Occipital lobe (tissue), 2 donors: ENCODE data around the gene CCSER1. TPM values are rescaled to one million over a fixed set of nuclear protein-coding genes. Genes with fewer than 3 reads are reported as not detected.
A peak's percentile ranks its signal among the peaks of the same experiment; 100 is the strongest.

Experiments
- DNase-seq: peaks from one replicate; lab custom pipeline; 2025; lab: John Stamatoyannopoulos, UW
- total RNA-seq: library from RNA; depleted of rRNA; stranded (reverse); fragments of >200 nt; gene quantifications from one replicate; pipeline ENCODE4 v1.2.3, GENCODE V29; 2014

The CCSER1 gene
- total RNA-seq, 1 donor from 2014 or later: 246 TPM

DNA sequence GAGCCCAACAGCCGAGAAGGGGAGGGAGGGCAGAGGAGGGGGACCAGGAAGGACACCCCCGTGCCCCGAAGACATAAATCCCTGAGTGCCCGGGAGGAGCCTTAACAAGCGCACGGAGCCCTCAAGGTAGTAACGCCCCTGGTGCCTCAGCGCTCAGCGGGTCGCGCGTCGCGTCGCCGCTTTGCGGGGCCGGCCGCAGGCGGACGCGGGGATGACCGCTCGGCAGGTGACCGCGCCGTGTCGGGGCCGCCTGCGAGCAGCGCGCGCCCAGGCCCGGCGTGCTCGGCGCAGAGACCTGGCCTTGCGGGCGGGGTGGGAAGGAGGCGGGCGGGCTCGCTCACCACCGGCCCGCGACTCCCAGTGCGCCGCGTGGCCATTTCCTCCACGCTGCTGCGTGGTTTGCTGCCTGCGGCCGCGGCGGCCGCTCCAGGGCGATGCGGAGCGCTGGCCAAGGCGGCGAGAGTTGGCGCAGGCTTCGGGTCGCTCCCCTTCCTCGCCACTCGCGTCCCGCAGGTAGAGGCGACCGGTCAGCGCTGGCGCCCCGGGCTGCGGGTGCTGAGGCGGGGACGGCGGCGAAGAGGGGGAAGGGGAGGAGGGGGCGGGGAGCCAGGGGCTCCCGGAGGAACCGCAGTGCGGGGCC, 632 bp downstream of the CCSER1 start:
- peak; percentile 29 for DNase-seq

DNA sequence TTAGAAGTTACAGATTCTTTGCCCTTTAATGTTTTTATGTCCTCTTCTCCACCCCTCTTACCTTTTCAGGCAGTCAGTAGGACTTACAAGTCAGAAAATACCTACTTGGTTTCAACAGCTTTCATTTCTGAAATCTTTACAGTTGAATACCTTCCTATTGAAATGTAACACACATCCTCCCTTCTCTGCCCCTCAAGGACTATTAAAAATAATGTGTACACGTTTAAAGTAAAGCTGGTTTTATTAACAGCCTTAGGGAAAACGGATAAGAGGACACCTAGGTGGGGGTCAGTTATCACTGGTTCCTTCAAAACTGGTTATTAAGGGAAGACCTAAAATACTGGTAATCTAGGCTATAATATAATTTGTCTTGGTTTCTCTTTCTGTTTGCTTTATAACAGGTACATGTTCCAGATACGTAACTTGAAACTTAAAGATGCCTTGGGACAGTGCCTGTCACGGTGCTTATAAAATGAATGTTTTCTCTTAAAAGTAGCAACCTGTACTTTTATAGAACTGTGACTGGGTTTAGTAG, 1.8 kb downstream of the CCSER1 start:
- no peak for DNase-seq

DNA sequence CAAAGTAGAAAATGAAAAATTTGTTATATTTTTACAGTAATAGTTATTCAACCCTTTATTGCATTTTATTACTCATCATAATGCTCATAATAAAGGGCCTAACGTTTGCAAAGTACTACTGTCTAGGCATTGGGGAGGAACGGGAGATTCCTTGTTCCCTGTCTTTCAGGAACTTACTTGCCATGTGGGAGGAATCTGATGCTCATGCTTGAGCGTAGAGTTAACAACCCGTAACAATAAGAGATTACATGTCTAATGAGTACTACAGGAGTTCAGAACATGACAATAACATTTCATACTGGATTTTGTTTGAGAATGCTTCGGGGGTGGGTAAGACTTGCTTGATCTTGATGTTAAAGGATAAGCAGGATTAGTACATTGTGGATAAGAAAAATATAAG, 2.9 kb downstream of the CCSER1 start:
- no peak for DNase-seq

DNA sequence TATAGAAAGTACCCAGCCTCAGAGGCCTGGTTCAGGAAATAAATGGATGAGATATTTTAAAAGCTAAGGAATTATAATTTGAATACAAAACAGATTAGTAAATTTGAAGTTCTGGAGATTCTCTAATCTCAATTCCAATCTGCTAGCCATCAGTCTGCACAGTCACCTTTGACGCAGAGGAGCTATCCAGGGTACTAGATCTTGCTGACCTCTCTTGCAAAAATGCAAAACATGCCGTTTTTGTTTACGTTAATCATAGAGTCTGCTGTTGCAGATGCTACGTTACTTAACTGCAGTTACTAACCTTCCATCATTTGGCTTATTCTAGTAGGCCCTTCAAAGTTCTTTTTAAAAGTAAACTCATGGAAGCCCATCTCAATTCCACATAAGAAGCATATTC, 10.4 kb downstream of the CCSER1 start:
- DNase-seq: no peak

DNA sequence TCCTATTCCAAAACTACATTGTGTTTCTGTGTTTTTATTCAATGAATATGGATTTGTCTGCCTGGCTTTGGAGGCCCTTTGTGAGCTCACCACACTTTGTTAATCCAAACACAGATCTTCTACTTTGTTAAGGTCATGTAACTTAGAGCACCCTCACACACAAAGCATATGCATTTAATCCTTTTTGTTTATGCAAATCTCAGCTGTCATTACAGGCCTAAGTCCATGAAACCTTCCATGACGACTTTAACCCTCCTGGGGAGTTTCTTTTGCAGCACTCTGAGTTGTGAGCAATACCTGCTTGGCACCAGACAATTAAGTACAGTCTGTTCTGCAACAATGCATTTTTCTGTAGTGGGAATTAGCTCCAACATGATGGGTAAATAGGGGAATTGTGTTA, 14.9 kb downstream of the CCSER1 start:
- DNase-seq: no peak

DNA sequence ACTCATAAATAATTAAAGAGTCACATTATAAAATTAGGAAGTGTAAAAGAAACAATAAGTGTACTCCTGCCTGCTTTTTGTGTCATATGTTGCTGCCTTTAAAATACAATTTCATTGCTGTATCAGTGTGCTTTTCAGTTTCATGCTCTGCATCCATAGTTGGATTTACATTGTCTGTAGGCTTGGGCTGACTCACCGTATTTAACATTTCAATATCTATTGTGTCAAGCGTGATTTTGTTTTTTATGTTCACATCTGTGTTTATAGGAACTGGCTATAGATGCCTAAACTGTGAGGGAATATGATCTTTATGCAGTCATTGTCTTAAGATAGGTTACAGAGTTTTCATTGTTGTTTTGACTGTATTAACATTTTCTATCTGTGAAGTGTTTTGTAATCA, 18.1 kb downstream of the CCSER1 start:
- DNase-seq: no peak

DNA sequence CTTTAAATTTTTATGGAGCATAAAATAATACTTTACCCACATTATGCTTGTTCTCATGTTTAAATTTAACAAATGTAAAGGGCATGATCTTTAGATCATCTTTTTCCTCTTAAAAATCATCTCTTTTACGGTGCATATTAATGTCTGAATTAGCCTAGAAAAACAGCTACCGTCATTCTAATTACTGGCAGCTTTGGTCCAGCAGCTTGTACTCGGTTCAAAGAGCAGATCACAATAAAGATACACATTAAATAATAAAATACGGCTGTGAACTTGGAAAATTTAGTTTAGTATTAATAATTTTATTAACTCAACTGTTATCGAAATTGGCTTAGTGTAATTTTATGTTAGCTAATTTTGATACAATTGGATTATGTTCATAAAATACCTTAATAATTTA, 19.1 kb downstream of the CCSER1 start:
- DNase-seq: no peak

DNA sequence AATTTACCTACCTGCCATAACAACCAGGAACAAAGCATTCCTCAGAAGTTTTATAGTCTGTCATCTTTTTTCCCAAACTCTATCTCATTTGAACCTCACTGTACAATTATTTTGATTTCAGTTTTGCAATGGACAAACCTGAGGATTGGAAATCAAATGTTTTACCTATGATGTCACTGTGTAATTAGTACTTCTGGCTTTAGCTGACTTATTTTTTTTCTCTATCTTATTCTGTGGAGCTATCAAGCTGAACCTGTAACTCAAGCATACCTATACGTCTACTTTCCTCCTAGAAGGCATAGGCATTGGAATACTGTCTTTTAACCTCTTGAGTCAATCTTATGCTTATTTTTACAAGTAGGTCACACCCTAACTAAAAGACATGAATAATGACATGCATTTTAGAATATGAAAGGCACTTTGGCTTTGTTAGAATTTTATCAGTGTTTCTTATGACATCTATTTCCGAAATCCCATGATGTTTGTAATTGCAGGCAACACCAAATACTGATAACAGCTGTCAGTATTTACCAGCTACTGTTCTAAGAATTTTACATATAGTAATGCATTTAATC, 21.5 kb downstream of the CCSER1 start:
- DNase-seq: no peak

DNA sequence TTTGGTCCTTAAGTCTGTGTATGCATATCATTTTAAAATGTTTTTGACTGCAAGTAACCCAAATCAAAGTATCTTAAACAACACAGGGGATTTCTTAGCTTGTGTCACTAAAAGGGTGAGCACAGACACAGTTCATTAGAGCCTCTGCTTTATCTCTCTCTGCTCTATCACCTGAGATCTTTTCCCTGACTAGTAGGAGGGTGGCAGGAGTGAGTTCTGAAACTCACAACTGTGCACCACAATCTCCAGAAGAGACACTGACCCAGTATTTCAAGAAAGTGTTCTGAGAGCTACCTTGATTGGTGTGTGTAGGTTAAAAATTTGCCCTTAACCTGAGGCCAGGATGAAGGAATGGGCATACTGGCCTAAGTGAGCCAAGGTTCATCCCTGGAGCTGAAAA, 24.8 kb downstream of the CCSER1 start:
- no peak for DNase-seq

DNA sequence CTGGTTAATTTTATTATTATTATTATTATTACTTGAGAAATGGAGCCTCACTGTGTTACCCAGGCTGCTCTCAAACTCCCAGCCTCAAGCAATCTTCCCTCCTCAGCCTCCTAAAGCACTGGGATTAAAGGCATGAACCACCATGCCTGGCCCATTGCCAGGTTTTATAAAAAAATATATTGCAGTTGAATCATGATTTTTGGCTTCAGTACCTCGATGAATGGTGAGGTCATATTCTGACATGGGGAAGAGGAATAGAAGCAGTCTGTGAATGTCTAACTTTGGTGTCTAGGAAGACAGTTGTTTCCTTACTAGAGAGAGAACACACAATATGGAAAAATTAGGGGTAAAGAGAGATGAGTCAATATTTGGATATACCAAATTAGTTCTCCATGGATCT, 32.0 kb downstream of the CCSER1 start:
- DNase-seq: no peak

DNA sequence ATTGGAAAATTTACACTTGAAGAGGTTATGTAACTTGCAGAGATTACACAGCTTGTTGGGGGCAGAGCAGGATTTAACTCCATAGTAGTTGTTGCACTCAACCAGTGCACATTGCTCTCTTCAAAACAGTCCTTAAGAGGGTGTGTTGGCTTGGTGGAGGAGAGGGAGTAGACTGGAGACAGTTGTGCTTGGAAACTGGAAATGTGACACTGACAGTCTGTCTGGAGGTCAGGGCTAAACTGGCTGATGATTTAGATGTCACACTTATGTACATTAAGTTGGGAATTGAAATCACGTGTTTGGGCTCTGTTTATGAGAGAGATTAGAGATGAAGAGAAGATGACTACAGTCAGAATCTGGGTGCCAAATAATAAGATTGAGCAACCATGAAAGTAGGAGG, 32.9 kb downstream of the CCSER1 start:
- no peak for DNase-seq

DNA sequence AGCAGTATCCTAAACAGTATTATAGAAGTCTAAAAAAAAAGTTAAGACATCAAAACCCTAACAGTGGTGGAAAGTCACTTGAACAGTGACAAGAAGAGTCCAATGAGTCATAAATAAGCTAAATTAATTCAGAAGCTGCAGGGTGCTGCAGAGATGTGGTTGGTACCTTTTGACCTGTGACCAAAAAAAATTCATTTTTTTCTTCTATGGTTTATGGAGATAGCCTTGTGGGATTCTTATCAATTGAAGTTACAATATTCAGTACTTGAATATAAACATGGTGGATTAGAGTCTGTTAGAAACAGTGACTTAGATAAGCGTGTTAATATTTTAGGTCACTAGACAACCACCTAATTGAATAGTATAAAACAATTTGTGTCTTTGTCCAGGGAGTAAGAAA, 35.4 kb downstream of the CCSER1 start:
- no peak for DNase-seq

DNA sequence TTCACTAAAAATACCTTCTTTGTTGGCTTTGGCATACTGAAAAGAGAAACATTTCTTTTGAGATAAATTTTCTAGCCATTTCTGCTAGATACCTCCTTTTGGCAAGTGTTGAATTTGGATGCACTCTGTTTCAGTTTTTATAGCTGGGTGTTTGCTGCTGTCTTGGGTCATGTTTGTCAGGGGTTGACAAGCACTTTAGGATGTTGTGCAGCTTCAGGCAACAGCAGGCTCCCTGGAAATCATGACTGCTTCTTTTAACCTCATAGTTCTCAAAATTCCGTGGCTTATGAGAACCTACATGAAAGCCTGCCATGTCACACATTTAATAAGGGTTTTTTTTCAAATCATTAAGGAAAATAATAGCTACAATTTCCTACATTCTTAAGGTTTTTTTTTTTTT, 36.7 kb downstream of the CCSER1 start:
- no peak for DNase-seq

DNA sequence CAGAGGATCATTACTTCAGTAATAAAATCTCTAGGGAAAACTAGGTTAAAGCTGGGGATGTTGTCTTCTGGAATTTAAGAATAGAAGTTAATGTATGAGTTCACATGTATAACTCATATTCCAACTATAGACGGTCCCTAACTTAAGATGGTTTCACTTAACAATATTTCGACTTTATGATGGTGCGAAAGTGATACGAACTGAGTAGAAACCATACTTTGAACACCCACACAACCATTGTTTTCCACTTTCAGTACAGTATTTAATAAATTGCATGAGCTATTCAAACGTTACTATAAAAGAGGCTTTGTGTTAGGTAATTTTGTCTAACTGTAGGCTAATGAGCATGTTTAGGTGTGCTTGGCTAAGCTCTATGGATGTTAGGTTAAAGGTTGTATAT, 38.7 kb downstream of the CCSER1 start:
- no peak for DNase-seq

DNA sequence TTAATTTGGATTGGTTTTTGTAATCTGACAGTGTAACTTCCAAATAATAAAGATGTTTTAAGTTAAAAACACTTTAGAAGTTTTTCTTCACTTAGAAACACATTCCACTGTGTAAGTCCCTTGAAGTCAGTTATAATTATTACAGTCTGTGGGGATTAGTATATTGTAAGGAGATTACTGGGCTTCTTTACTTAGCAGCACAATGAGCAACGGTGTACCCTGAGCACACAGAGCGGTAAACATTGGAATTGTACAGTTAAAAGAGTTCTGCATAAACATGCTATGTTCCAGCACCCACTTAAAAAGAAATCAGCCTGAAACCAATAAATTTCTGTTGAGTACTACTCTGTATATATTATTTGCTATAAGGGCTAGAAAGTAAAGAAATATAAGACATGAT, 44.3 kb downstream of the CCSER1 start:
- no peak for DNase-seq

DNA sequence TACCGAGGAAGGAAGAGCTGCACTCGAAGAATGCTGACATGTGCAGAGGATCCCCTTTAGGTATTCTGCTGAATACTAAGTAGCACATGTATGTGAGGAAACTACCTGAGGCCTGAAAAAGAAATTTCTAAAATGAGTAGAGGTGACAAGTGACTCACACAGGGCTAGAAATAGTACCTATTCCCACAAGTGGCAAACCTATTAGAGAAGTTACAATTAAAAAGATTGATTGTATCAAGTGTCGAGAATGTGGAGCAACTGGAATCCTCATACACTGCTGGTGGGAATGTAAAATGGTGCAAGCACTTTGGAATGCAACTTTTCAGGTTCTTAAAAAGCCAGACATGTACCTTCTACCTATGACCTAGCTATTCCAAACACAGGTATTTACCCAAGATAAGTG, 47.4 kb downstream of the CCSER1 start:
- no peak for DNase-seq

DNA sequence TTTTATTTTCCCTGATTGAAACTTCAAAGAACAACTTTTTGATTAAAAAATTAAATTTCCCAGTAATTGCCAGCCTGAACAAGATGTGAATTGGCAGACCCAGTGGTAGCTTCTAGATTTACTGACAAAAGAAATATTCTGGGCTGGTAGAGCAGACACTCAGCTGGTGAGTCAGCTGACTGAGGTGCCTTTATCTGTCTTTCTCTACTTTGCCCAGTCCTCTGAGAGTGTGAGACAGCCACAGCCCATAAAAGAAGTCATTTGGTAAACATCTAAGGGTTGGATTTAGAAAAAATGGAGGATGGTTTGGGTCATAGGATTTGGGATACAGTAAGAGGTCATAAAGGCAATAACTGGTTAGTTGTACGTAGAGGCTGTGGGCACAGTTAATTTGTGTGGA, 54.5 kb downstream of the CCSER1 start:
- no peak for DNase-seq

DNA sequence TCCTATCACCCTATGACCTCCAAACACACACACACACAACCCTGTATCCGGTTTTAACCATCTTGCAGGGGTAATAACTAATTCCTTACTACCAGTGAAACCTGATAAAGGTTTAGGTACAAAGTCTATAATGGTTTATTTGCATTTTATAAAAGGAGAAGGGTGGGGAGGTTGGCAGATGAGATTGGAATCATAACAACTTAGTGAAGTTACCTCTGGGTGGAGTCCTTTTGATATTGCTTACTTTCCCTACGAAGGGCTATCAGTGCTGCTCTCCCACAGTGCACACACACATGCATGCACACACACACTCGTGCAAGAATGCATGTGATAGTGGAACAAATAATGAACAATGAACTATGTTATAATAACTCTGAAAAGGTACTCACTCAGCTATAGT, 56.1 kb downstream of the CCSER1 start:
- no peak for DNase-seq

DNA sequence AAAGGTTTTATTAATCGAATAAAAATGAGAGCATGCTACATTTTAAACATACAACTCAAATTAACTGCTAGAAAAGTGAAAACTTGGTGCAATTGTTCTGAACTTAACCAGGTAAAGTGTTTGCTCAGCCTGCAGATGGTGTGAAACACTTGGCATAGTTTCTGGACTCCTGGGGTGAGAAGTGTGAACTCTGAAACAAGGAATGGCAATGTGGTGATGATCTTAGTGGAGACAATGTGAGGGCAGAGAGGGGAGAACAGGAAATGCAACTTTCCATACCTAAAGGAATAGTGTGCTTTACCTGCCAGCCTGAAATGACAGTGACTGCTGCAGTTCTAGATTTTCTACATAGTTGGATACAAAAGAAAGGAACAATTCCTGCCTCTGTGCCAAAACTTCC, 57.4 kb downstream of the CCSER1 start:
- DNase-seq: no peak

DNA sequence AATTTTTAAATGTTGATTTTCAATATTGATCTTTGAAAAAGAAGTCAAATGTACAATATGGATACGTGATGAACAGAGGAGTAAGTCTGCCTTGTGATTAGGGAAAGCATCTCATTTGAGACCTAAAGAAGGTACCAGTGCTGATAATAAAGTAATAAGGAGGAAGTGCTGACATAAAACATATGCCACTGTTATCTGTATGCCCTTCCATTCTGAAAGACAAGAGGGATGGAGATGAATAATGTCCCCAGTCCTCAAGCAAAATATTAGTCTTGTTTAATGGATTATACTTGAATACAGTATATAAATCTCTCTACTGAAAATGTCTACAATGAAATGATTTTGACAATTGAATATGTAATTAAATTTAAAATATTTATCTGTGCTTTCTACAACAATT, 58.2 kb downstream of the CCSER1 start:
- DNase-seq: no peak

DNA sequence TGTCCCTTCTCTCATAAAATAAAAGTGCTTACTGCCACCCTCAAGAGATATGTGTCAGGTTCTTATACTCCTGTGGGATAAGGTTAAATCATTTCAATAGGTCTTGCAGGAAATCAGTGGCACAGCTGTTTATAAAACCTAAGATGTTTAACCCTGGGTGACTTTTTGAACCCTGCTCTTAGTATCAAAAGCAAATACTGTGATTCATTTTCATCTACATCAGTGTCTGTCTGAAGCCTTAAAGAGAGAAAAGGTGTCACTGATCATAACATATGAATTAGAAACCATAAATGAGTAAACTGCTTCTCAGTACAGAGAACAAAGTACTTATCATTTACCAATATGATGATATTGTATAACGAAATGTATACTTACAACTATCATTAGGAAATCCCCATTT, 59.0 kb downstream of the CCSER1 start:
- DNase-seq: no peak

DNA sequence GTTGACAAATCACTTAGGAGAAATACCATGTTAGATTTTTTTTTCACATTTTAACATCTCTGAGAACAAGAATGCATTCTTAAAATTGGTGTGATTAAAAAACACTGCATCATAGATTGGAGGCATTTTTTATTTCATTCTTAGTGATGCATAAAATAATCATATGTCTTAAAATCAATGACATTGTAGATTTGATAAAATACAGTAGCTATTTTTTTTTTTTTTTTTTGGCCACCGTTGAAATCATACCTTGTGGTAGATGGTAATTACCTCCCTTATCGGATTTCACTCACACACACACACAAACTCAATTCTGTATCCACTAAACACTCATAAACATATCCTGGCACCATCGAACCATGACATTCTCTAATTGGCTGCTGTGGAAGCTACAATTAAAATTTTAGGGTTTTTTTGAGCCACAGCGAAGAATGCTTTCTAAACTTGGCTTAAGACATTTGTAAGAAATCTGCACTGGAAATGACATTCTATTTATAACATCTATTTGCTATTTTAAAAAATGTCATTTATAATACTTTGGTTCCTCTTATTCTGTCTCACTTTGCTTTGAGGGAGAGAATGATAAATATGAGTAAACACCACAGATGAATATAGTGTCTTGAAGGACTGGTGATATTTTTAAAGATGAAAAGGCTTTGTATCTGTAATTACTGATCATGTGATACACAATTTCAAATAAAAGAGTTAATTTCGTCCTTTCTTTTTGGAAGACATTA, 60.1 kb downstream of the CCSER1 start:
- DNase-seq: no peak

DNA sequence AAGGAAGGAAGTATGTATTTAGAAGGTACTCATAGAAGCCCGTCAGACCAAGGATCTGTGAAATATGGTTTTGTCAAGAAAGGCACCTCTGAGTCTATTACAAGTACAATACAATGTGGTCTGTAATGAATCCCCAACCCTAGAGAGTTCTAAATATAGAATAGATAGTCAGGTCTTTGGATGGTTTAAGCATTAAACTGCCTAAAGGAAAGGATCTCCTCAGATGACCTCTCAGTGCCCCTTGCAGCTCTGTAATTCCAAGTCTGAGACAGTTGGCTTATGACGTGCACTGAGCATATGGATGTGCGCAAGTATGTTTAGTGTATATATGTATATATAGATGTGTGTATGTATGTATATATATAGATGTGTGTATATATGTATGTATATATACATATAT, 62.0 kb downstream of the CCSER1 start:
- DNase-seq: no peak
